IMR-90 (cell line): ENCODE data around the gene PPARD. TPM values are rescaled to one million over a fixed set of nuclear protein-coding genes. Genes with fewer than 3 reads are reported as not detected.

Source experiments
- ATAC-seq: fragments of 200-7000 bp; cut with Tn5 transposase; 2 replicates; pipeline ENCODE4 v1.9.1; 2020; ENCODE audit warnings: low read depth, mild to moderate bottlenecking, moderate library complexity
- BruUV-seq: library from RNA; stranded (reverse); fragments of 400-500 nt; replicated peaks from 2 replicates; lab custom pipeline; 2021; lab: Mats Ljungman, UMichigan
- CTCF ChIA-PET: fragments of 300-600 bp; formaldehyde crosslinking; extraction: SDS; loops from one replicate; lab custom pipeline; 2021; ENCODE audit warnings: antibody characterized with exemption; lab: Yijun Ruan, JAX
- POLR2A ChIA-PET: fragments of 300-600 bp; sonication (Branson Sonifier 250); formaldehyde crosslinking; loops from one replicate; lab custom pipeline; 2022; ENCODE audit warnings: antibody characterized with exemption; ENCODE audit not compliant: unreplicated experiment; lab: Charles Lee
- DNase-seq: peaks from one replicate; pipeline ENCODE4 v3.0.0; 2013
- H2AFZ ChIP-seq: replicated peaks from 2 replicates; pipeline ENCODE3; 2013; ENCODE audit warnings: low read length, mild to moderate bottlenecking; ENCODE audit not compliant: poor library complexity
- H2AK5ac ChIP-seq: 2 replicates; pipeline ENCODE4 v1.6.1; 2013; ENCODE audit warnings: low read depth, low read length, inconsistent platforms
- H2AK9ac ChIP-seq: replicated peaks from 2 replicates; pipeline ENCODE3; 2013; ENCODE audit warnings: mild to moderate bottlenecking, low read depth, low read length, moderate library complexity; ENCODE audit not compliant: poor library complexity
- H2BK120ac ChIP-seq: 2 replicates; pipeline ENCODE4 v1.6.1; 2013; ENCODE audit warnings: low read depth, low read length, inconsistent platforms
- H2BK15ac ChIP-seq: 3 replicates; pipeline ENCODE4 v1.6.1; 2013; ENCODE audit warnings: low read depth, low read length, inconsistent platforms
- H2BK20ac ChIP-seq: 2 replicates; pipeline ENCODE4 v1.6.1; 2013; ENCODE audit warnings: low read depth, mild to moderate bottlenecking, inconsistent platforms, low read length, moderate library complexity
- H2BK5ac ChIP-seq: 2 replicates; pipeline ENCODE4 v1.6.1; 2013; ENCODE audit warnings: mild to moderate bottlenecking, low read depth, low read length, inconsistent platforms; ENCODE audit not compliant: poor library complexity, severe bottlenecking
- H3K14ac ChIP-seq: replicated peaks from 2 replicates; pipeline ENCODE4 v1.6.1; 2013; ENCODE audit warnings: low read depth, low read length, inconsistent platforms
- H3K18ac ChIP-seq: 2 replicates; pipeline ENCODE4 v1.6.1; 2013; ENCODE audit warnings: low read depth, low read length, control low read depth
- H3K23ac ChIP-seq: 2 replicates; pipeline ENCODE4 v1.6.1; 2013; ENCODE audit warnings: low read depth, low read length, inconsistent platforms
- H3K27ac ChIP-seq: 2 replicates; pipeline ENCODE4 v1.5.1; 2013; ENCODE audit warnings: mild to moderate bottlenecking, control low read depth, low read length; ENCODE audit not compliant: insufficient read depth
- H3K27me3 ChIP-seq: 2 replicates; pipeline ENCODE4 v1.6.1; 2013; ENCODE audit warnings: low read length; ENCODE audit not compliant: control insufficient read depth, insufficient read depth
- H3K36me3 ChIP-seq: 2 replicates; pipeline ENCODE4 v1.6.1; 2013; ENCODE audit warnings: low read length, mixed read lengths; ENCODE audit not compliant: control insufficient read depth, insufficient read depth
- H3K4ac ChIP-seq: 2 replicates; pipeline ENCODE4 v1.6.1; 2013; ENCODE audit warnings: low read depth, low read length, inconsistent platforms
- H3K4me1 ChIP-seq: 2 replicates; pipeline ENCODE4 v1.6.1; 2013; ENCODE audit warnings: low read length, mixed read lengths; ENCODE audit not compliant: control insufficient read depth, insufficient read depth
- H3K4me2 ChIP-seq: 2 replicates; pipeline ENCODE4 v1.6.1; 2013; ENCODE audit warnings: low read depth, mild to moderate bottlenecking, control low read depth, low read length, moderate library complexity
- H3K4me3 ChIP-seq: 2 replicates; pipeline ENCODE4 v1.5.1; 2013; ENCODE audit warnings: low read depth, mild to moderate bottlenecking, control low read depth, low read length, moderate library complexity; ENCODE audit not compliant: insufficient read depth
- H3K56ac ChIP-seq: 2 replicates; pipeline ENCODE4 v1.6.1; 2013; ENCODE audit warnings: low read length, inconsistent platforms; ENCODE audit not compliant: insufficient read depth; ENCODE audit errors: extremely low read depth
- H3K79me1 ChIP-seq, 2 experiments: 2 replicates each; pipeline ENCODE4 v1.6.1; 2013; ENCODE audit warnings: low read length in 2 of 2, inconsistent platforms in 1 of 2, low read depth in 1 of 2
- H3K9ac ChIP-seq: 2 replicates; pipeline ENCODE4 v1.6.1; 2013; ENCODE audit warnings: low read depth, low read length, control low read depth
- H3K9me1 ChIP-seq: 2 replicates; pipeline ENCODE4 v1.6.1; 2013; ENCODE audit warnings: low read length, inconsistent platforms; ENCODE audit not compliant: insufficient read depth
- H3K9me3 ChIP-seq: 2 replicates; pipeline ENCODE4 v1.6.1; 2013; ENCODE audit warnings: low read length; ENCODE audit not compliant: control insufficient read depth, insufficient read depth
- H4K20me1 ChIP-seq: 2 replicates; pipeline ENCODE4 v1.6.1; 2013; ENCODE audit warnings: low read length, inconsistent platforms; ENCODE audit not compliant: insufficient read depth
- H4K5ac ChIP-seq: 2 replicates; pipeline ENCODE4 v1.6.1; 2013; ENCODE audit warnings: mild to moderate bottlenecking, low read depth, low read length, control low read depth
- H4K8ac ChIP-seq, 2 experiments: 2 replicates each; pipeline ENCODE4 v1.6.1; 2013; ENCODE audit warnings: low read depth in 2 of 2, low read length in 2 of 2, control low read depth in 1 of 2, inconsistent platforms in 1 of 2
- H4K91ac ChIP-seq: 2 replicates; pipeline ENCODE4 v1.6.1; 2013; ENCODE audit warnings: low read depth, low read length, inconsistent platforms; ENCODE audit not compliant: insufficient read depth
- CEBPB ChIP-seq: IDR thresholded peaks from 2 replicates; pipeline ENCODE4 v1.6.1; 2012; ENCODE audit warnings: low read depth, low read length, improper control_type of control experiment
- WGBS, 2 experiments: methylation state at CpG; one replicate each; pipeline versions ENCODE4 v1.1.5 to v1.1.7; 2013; ENCODE audit warnings: missing lambda C conversion rate in 2 of 2; ENCODE audit not compliant: insufficient read length in 1 of 2; ENCODE audit errors: extremely low coverage in 2 of 2; 5-methylcytosine and 5-hydroxymethylcytosine counted together
- dilution Hi-C: fragments of 300-500 bp; cut with HindIII; formaldehyde crosslinking; loops from one replicate; pipeline ENCODE4 v1.14.3; 2018; ENCODE audit warnings: low sequenced_read_pairs; ENCODE audit not compliant: unreplicated experiment
- in situ Hi-C: fragments of 300-500 bp; cut with MboI; formaldehyde crosslinking; loops from 3 replicates; pipeline ENCODE4 v1.14.3; 2019; ENCODE audit warnings: low sequenced_read_pairs, inconsistent platforms, mixed read lengths
- intact Hi-C: fragments of 100-400 bp; cut with micrococcal nuclease; formaldehyde crosslinking; loops from 2 replicates; pipeline ENCODE4 v1.10.0; 2022
- polyA plus RNA-seq, 3 experiments: library from polyadenylated mRNA; depleted of rRNA; stranded (reverse); fragments of >200 nt; gene quantifications; 2 replicates each; pipeline ENCODE4 v1.2.3, GENCODE V29; 2012; ENCODE audit warnings: low replicate concordance in 1 of 3
- total RNA-seq: library from RNA; depleted of rRNA; stranded (reverse); fragments of >200 nt; gene quantifications from 2 replicates; pipeline ENCODE4 v1.2.3, GENCODE V29; 2012

PPARD gene
- total and polyA plus RNA-seq, 2 of the 4 experiments (the other 2 are of a cell fraction): 10.4 to 69.0 TPM

GRCh38 chr6:35312076-35312800 is 30.1 kb upstream of the PPARD start:
- H3K4me2 ChIP-seq: no peak overlapping the region
- BruUV-seq: no TSS peak
- POLR2A ChIA-PET: no interaction called here
- no peak overlapping the region for H4K91ac ChIP-seq
- H3K9ac ChIP-seq: no peak overlapping the region
- no peaks in the 10 kb centered on the region for H3K9me1 ChIP-seq
- CTCF ChIA-PET: no interaction called here
- no peak for TF ChIP-seq CEBPB
- no peaks in the 10 kb centered on the region for H3K36me3 ChIP-seq
- dilution Hi-C loops (no loop called here), in situ Hi-C loops (loop anchor here (25.0 kb wide), 1 partner anchor 425 kb away; the partner anchor contains the start of gene ARMC12), intact Hi-C loops (no loop called here)
- H3K18ac ChIP-seq: no peak overlapping the region
- no peak overlapping the region for H3K23ac ChIP-seq
- no peak overlapping the region for H2AK5ac ChIP-seq
- no peak overlapping the region for H2AK9ac ChIP-seq
- no peak overlapping the region for H3K56ac ChIP-seq
- no peak overlapping the region for H4K5ac ChIP-seq
- DNase-seq: no peak
- H4K20me1 ChIP-seq: no peaks in the 10 kb centered on the region
- H3K27me3 ChIP-seq: peaks cover 18% of the 10 kb centered on the region
- no peak overlapping the region for H4K8ac ChIP-seq
- no peak overlapping the region for H3K4ac ChIP-seq
- 92% methylated on average over 13 of the region's 19 CpGs; no CpG with 5 or more reads in 1 of the 2 experiments for WGBS, 2 experiments
- no peak overlapping the region for H3K4me3 ChIP-seq
- ATAC-seq: no peak
- no peaks in the 10 kb centered on the region for H3K4me1 ChIP-seq
- H2BK120ac ChIP-seq: no peak overlapping the region
- no peak overlapping the region for H3K27ac ChIP-seq
- H2BK5ac ChIP-seq: no peak overlapping the region
- H3K14ac ChIP-seq: no peak overlapping the region
- no peak overlapping the region for H2BK15ac ChIP-seq
- no peak overlapping the region for H2AFZ ChIP-seq
- H2BK20ac ChIP-seq: no peak overlapping the region
- H3K79me1 ChIP-seq: no peaks in the 10 kb centered on the region
- no peaks in the 10 kb centered on the region for H3K9me3 ChIP-seq
